ENCODE measurements around the gene ODAPH.
"Not testable (repeated sequence)": the region's sequence is repeated elsewhere in the genome, so short reads cannot be mapped to it uniquely, and the experiment has no call there.

Gene ODAPH

GRCh38 chr4:75555294-75556164 is at the start of gene ODAPH:
Gene ODAPH, plus strand, starts transcription at chr4:75556066. Its CDS starts 17 bp downstream, at chr4:75556083.
- DNase-seq (ENCODE audit: low read depth in 2 of 2) = peak in 1 of 2 donors; percentile 1

- not testable (repeated sequence) for DNase-seq (ENCODE audit: low read depth in 2 of 2)
These were observed 46.3 kb upstream of the ODAPH start for GRCh38 chr4:75509592-75509991.

- no peak for DNase-seq (ENCODE audit: low read depth in 2 of 2)
These were observed 44.0 kb upstream of the ODAPH start for GRCh38 chr4:75511841-75512240.

- DNase-seq (ENCODE audit: low read depth in 2 of 2) = no peak
These were observed 43.3 kb upstream of the ODAPH start for GRCh38 chr4:75512386-75513211.

- DNase-seq (ENCODE audit: low read depth in 2 of 2) = no peak
These were observed 42.2 kb upstream of the ODAPH start for GRCh38 chr4:75513526-75514130.

GRCh38 chr4:75514131-75514948 is 41.5 kb upstream of the ODAPH start, which contains the start of the genes RCHY1 and THAP6:
Gene RCHY1, minus strand, starts transcription at chr4:75514403. Its CDS starts 117 bp downstream, at chr4:75514286.
Gene THAP6, plus strand, starts transcription at chr4:75514473. Its CDS starts 980 bp downstream, at chr4:75515453.
- peak; percentile 78 to 87 for DNase-seq (ENCODE audit: low read depth in 2 of 2)

- DNase-seq (ENCODE audit: low read depth in 2 of 2) = no peak
These were observed 40.8 kb upstream of the ODAPH start for GRCh38 chr4:75514949-75515612.

- DNase-seq (ENCODE audit: low read depth in 2 of 2) = no peak
These were observed 39.7 kb upstream of the ODAPH start for GRCh38 chr4:75516144-75516543.

- not testable (repeated sequence) for DNase-seq (ENCODE audit: low read depth in 2 of 2)
These were observed 36.4 kb upstream of the ODAPH start for GRCh38 chr4:75519452-75519851.

- no peak for DNase-seq (ENCODE audit: low read depth in 2 of 2)
These were observed 30.8 kb upstream of the ODAPH start for GRCh38 chr4:75525086-75525485.

GRCh38 chr4:75525910-75526309 is 30.0 kb upstream of the ODAPH start:
- no peak for DNase-seq (ENCODE audit: low read depth in 2 of 2)

- DNase-seq (ENCODE audit: low read depth in 2 of 2) = no peak
These were observed 28.4 kb upstream of the ODAPH start for GRCh38 chr4:75527482-75527881.

- no peak for DNase-seq (ENCODE audit: low read depth in 2 of 2)
These were observed 25.1 kb upstream of the ODAPH start for GRCh38 chr4:75530556-75531322.

GRCh38 chr4:75531536-75532143 is 24.2 kb upstream of the ODAPH start:
- not testable (repeated sequence) for DNase-seq (ENCODE audit: low read depth in 2 of 2)

- DNase-seq (ENCODE audit: low read depth in 2 of 2) = not testable (repeated sequence)
These were observed 22.5 kb upstream of the ODAPH start for GRCh38 chr4:75533339-75533887.

GRCh38 chr4:75533926-75534325 is 21.9 kb upstream of the ODAPH start:
- DNase-seq (ENCODE audit: low read depth in 2 of 2) = not testable (repeated sequence)

GRCh38 chr4:75537308-75537707 is 18.6 kb upstream of the ODAPH start:
- DNase-seq (ENCODE audit: low read depth in 2 of 2) = not testable (repeated sequence)

- DNase-seq (ENCODE audit: low read depth in 2 of 2) = no peak
These were observed 13.0 kb upstream of the ODAPH start for GRCh38 chr4:75542824-75543223.

- not testable (repeated sequence) for DNase-seq (ENCODE audit: low read depth in 2 of 2)
These were observed 11.6 kb upstream of the ODAPH start for GRCh38 chr4:75544220-75544619.

Measured in stimulated activated CD8-positive, alpha-beta memory T cell treated with anti-CD3 and anti-CD28 coated beads, Interleukin-15, amount 100 ng/mL, for 4 hours (primary cell).